AG04450 (cell line): Measurements from ENCODE around the gene MTHFD1L. TPM values are rescaled to one million over a fixed set of nuclear protein-coding genes. Genes with fewer than 3 reads are reported as not detected.

Experiments used
- CTCF ChIA-PET: fragments of 300-600, 350-600 bp; formaldehyde crosslinking; extraction: SDS; loops from one replicate; lab custom pipeline; 2022; ENCODE audit warnings: antibody characterized with exemption, inconsistent platforms; lab: Charles Lee
- POLR2A ChIA-PET: fragments of 350-600 bp; formaldehyde crosslinking; extraction: SDS; loops from one replicate; lab custom pipeline; 2021; ENCODE audit warnings: antibody characterized with exemption, inconsistent platforms; lab: Yijun Ruan, JAX
- DNase-seq: peaks from one replicate; pipeline ENCODE4 v3.0.0-alpha.2; 2011; ENCODE audit warnings: low read depth, low spot score
- H3K27ac ChIP-seq: one replicate; pipeline ENCODE4 v1.5.1; 2012; ENCODE audit warnings: low read depth, low read length, control low read depth
- H3K27me3 ChIP-seq: one replicate; pipeline ENCODE4 v1.6.0; 2012; ENCODE audit warnings: low read length; ENCODE audit not compliant: control insufficient read depth, insufficient read depth
- H3K4me3 ChIP-seq: 2 replicates; pipeline ENCODE4 v1.5.1; 2011; ENCODE audit warnings: mild to moderate bottlenecking, low read depth, low read length, control low read depth
- H3K9me3 ChIP-seq: 2 replicates; pipeline ENCODE4 v1.5.1; 2012; ENCODE audit warnings: low read length; ENCODE audit not compliant: control insufficient read depth, insufficient read depth
- CTCF ChIP-seq: IDR thresholded peaks from 2 replicates; pipeline ENCODE4 v1.5.1; 2011; ENCODE audit warnings: low read depth, low read length, control low read depth, inconsistent platforms
- polyA plus RNA-seq: library from polyadenylated mRNA; depleted of rRNA; stranded (reverse); fragments of >200 nt; gene quantifications from 2 replicates; pipeline ENCODE4 v1.2.3, GENCODE V29; 2011

The MTHFD1L gene
- polyA plus RNA-seq, 1 experiment: 69.1 TPM

GRCh38 chr6:150981669-150982068 lies 116.2 kb downstream of the MTHFD1L start:
- ChIA-PET CTCF (no interaction called here), POLR2A (no interaction called here)
- H3K27me3 ChIP-seq: no peaks in the 10 kb centered on the region
- no peak for DNase-seq
- no peak overlapping the region for H3K4me3 ChIP-seq
- no peak overlapping the region for H3K27ac ChIP-seq
- no peaks in the 10 kb centered on the region for H3K9me3 ChIP-seq
- TF ChIP-seq CTCF: no peak

- CTCF ChIA-PET: interaction anchor here (1.1 kb wide), 1 partner anchor 27 kb away, joined by 3 read pairs; no protein-coding TSS in a partner anchor
- no peaks in the 10 kb centered on the region for H3K27me3 ChIP-seq
- no peak overlapping the region for H3K27ac ChIP-seq
- POLR2A ChIA-PET: no interaction called here
- H3K9me3 ChIP-seq: no peaks in the 10 kb centered on the region
- DNase-seq: no peak
- H3K4me3 ChIP-seq: no peak overlapping the region
- no peak for TF ChIP-seq CTCF
Measured at GRCh38 chr6:150987371-150987828, 121.9 kb downstream of the MTHFD1L start.

- H3K27ac ChIP-seq: no peak overlapping the region
- H3K4me3 ChIP-seq: no peak overlapping the region
- no peak for DNase-seq
- H3K27me3 ChIP-seq: no peaks in the 10 kb centered on the region
- CTCF ChIA-PET: interaction anchor here (0.6 to 1.1 kb wide), 2 partner anchors 27 to 381 kb away, joined by 3 to 4 read pairs; no protein-coding TSS in a partner anchor
- no peak for TF ChIP-seq CTCF
- POLR2A ChIA-PET: no interaction called here
- no peaks in the 10 kb centered on the region for H3K9me3 ChIP-seq
Measured at GRCh38 chr6:150987855-150988464, 122.5 kb downstream of the MTHFD1L start.

- Histone ChIP-seq H3K4me3 (no peak overlapping the region), H3K27me3 (no peaks in the 10 kb centered on the region), H3K27ac (no peak overlapping the region), H3K9me3 (no peaks in the 10 kb centered on the region)
- TF ChIP-seq CTCF: no peak
- POLR2A ChIA-PET: no interaction called here
- CTCF ChIA-PET: interaction anchor here (1.5 kb wide), 2 partner anchors 23 to 333 kb away, joined by 5 to 7 read pairs; no protein-coding TSS in a partner anchor
- DNase-seq: no peak
Measured at GRCh38 chr6:150991487-150991886, 126.0 kb downstream of the MTHFD1L start.

GRCh38 chr6:150992262-150992661 lies 126.8 kb downstream of the MTHFD1L start:
- no peak for DNase-seq

More at GRCh38 chr6:150992262-150992661, 126.8 kb downstream of the MTHFD1L start:
- Histone ChIP-seq H3K9me3 (no peaks in the 10 kb centered on the region), H3K4me3 (no peak overlapping the region), H3K27me3 (no peaks in the 10 kb centered on the region), H3K27ac (no peak overlapping the region)
- TF ChIP-seq CTCF: no peak
- CTCF ChIA-PET: interaction anchor here (1.5 kb wide), 2 partner anchors 22 to 332 kb away, joined by 5 to 7 read pairs; no protein-coding TSS in a partner anchor
- POLR2A ChIA-PET: no interaction called here
